Lung (tissue), 12 donors: ENCODE results near the gene COL4A3. TPM values are rescaled to one million over a fixed set of nuclear protein-coding genes. Genes with fewer than 3 reads are reported as not detected.

Experiments
- ATAC-seq: fragments of 200-7000 bp; cut with Tn5 transposase; one replicate; pipeline ENCODE4 v1.9.1; 2020; ENCODE audit warnings: moderate number of reproducible peaks; ENCODE audit not compliant: insufficient read depth, low FRiP score
- DNase-seq, 3 donors: peaks; one replicate each; pipeline ENCODE4 v3.0.0-alpha.2; 2013 to 2017
- H3K27ac ChIP-seq, 2 donors: one replicate each; pipeline ENCODE4 v1.5.1; 2013; ENCODE audit warnings: mild to moderate bottlenecking in 2 of 2, moderate library complexity in 2 of 2, control low read depth in 1 of 2, inconsistent platforms in 1 of 2, low read depth in 1 of 2, low read length in 1 of 2
- H3K27me3 ChIP-seq, 3 donors: one replicate each; pipeline ENCODE4 v1.5.1; 2013; ENCODE audit warnings: low read length in 2 of 3; ENCODE audit not compliant: control insufficient read depth in 3 of 3, insufficient read depth in 3 of 3
- H3K36me3 ChIP-seq, 4 donors: one replicate each; pipeline ENCODE4 v1.5.1; 2013; ENCODE audit warnings: low read length in 4 of 4, mild to moderate bottlenecking in 1 of 4, moderate library complexity in 1 of 4; ENCODE audit not compliant: control insufficient read depth in 4 of 4, insufficient read depth in 4 of 4
- H3K4me1 ChIP-seq, 5 donors: one replicate each; pipeline ENCODE4 v1.5.1; 2013; ENCODE audit warnings: low read length in 5 of 5, mild to moderate bottlenecking in 2 of 5, moderate library complexity in 1 of 5; ENCODE audit not compliant: control insufficient read depth in 5 of 5, insufficient read depth in 5 of 5
- H3K4me3 ChIP-seq: one replicate; pipeline ENCODE4 v1.5.1; 2013; ENCODE audit warnings: mild to moderate bottlenecking, control low read depth, moderate library complexity
- H3K9ac ChIP-seq, 2 donors: one replicate each; pipeline ENCODE4 v1.5.1; 2013; ENCODE audit warnings: low read length in 2 of 2, control low read depth in 1 of 2; ENCODE audit not compliant: insufficient read depth in 1 of 2
- H3K9me3 ChIP-seq, 4 donors: one replicate each; pipeline ENCODE4 v1.5.1; 2013; ENCODE audit warnings: low read length in 3 of 4, mild to moderate bottlenecking in 1 of 4, moderate library complexity in 1 of 4; ENCODE audit not compliant: control insufficient read depth in 4 of 4, insufficient read depth in 3 of 4
- CTCF ChIP-seq: IDR thresholded peaks from 2 replicates; pipeline ENCODE4 v1.5.1; 2012; ENCODE audit warnings: mild to moderate bottlenecking; ENCODE audit errors: control extremely low read depth, extremely low read depth
- WGBS, 2 donors: extraction: QIAGEN DNeasy Blood & Tissue Kit; methylation state at CpG; one replicate each; pipeline ENCODE4 v1.1.7; 2013; 5-methylcytosine and 5-hydroxymethylcytosine counted together
- polyA plus RNA-seq, 2 donors: library from polyadenylated mRNA; stranded (reverse); fragments of 200-250 nt; gene quantifications; one replicate each; pipeline ENCODE4 v1.2.1, GENCODE V29; 2013
- total RNA-seq, 2 donors: library from RNA; depleted of rRNA in 1 of 2; stranded (reverse); fragments of >200 nt in 1 of 2; gene quantifications; one replicate each; pipeline ENCODE4 v1.2.1, GENCODE V29; 2014 to 2021
- donor health status: control.
- donor health status: control.
- donor health status: Bipolar disorder and iron deficiency.
- donor health status: healthy.
- donor health status: DM: yes; HTN: yes; CAD: no.

The COL4A3 gene
- total and polyA plus RNA-seq, 4 donors: 3.5 to 34.2 (median 20.2) TPM

DNA sequence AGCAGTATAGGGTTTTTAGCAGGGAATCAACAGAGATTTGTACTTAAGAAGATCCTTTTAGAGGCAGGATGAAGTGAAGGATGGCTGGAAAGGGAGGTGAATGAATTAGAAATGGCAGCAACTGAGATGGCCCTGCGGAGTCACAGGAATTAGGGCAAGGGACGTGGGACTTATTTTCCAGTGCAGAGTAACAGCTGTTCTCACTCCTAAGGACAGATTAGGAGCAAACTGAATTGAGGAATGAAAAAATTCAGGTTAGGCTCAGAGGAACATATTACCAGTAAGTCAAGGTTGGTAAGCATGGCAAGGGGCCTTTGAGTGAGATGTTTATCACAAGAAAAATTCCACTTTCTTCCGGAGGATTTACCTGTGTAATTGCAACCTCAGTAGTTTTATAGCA, 34.4 kb downstream of the COL4A3 start:
- no peak overlapping the region for H3K9ac ChIP-seq
- no peak overlapping the region for H3K4me3 ChIP-seq
- H3K36me3 ChIP-seq: no peaks in the 10 kb centered on the region
- WGBS, 2 donors: 68 to 86% methylated on average over 3 of the region's 3 CpGs
- no peak for TF ChIP-seq CTCF
- H3K4me1 ChIP-seq: no peaks in the 10 kb centered on the region
- H3K27me3 ChIP-seq: no peaks in the 10 kb centered on the region
- ATAC-seq: no peak
- DNase-seq: no peak
- H3K27ac ChIP-seq: no peak overlapping the region
- no peaks in the 10 kb centered on the region for H3K9me3 ChIP-seq

GRCh38 chr2:227201771-227202170, 37.3 kb downstream of the COL4A3 start:
- TF ChIP-seq CTCF: no peak
- 86 to 87% methylated on average over 2 of the region's 2 CpGs for WGBS, 2 donors
- no peak overlapping the region for H3K9ac ChIP-seq

DNA sequence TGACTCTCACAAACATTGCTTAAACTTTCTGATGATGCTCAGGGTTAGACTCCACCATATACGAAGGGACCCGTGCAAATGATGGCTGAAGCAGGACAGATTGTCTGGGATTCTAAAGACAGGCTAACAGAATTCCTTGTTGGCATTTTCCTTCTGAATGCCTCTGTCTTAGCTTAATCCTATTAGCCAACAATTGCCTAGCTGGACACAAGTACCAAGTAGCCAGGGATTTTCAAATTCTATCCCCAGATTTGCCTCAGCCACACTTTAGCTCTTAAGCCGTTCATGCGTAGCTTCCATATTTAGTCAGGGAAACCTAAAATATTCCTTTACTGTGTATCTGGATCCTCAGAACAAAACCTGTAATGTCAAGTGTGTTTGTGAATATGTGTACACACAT, 40.0 kb downstream of the COL4A3 start:
- Histone ChIP-seq H3K4me1 (no peaks in the 10 kb centered on the region), H3K27ac (no peak overlapping the region), H3K9ac (no peak overlapping the region), H3K36me3 (no peaks in the 10 kb centered on the region), H3K4me3 (no peak overlapping the region), H3K9me3 (no peaks in the 10 kb centered on the region), H3K27me3 (no peaks in the 10 kb centered on the region)
- ATAC-seq: no peak
- DNase-seq: no peak
- TF ChIP-seq CTCF: no peak
- 96 to 97% methylated on average over 4 of the region's 4 CpGs for WGBS, 2 donors

More at GRCh38 chr2:227201771-227202170, 37.3 kb downstream of the COL4A3 start:
- Histone ChIP-seq H3K36me3 (no peaks in the 10 kb centered on the region), H3K9me3 (no peaks in the 10 kb centered on the region), H3K27ac (no peak overlapping the region), H3K4me3 (no peak overlapping the region), H3K4me1 (no peaks in the 10 kb centered on the region), H3K27me3 (no peaks in the 10 kb centered on the region)
- ATAC-seq (no peak), DNase-seq (no peak)

- DNase-seq (no peak), ATAC-seq (no peak)
- Histone ChIP-seq H3K36me3 (no peaks in the 10 kb centered on the region), H3K9me3 (no peaks in the 10 kb centered on the region), H3K27ac (no peak overlapping the region), H3K9ac (no peak overlapping the region), H3K4me3 (no peak overlapping the region), H3K4me1 (no peaks in the 10 kb centered on the region), H3K27me3 (no peaks in the 10 kb centered on the region)
- WGBS, 2 donors: 70 to 82% methylated on average over 4 of the region's 4 CpGs
- TF ChIP-seq CTCF: no peak
Measured at GRCh38 chr2:227205701-227206100, 41.3 kb downstream of the COL4A3 start.
